ENCODE data around the gene CFAP54. TPM values are rescaled to one million over a fixed set of nuclear protein-coding genes. Genes with fewer than 3 reads are reported as not detected.

Gene CFAP54
- total and polyA plus RNA-seq, 2 experiments from 2014 or later = 0.07 to 0.76 TPM

DNA sequence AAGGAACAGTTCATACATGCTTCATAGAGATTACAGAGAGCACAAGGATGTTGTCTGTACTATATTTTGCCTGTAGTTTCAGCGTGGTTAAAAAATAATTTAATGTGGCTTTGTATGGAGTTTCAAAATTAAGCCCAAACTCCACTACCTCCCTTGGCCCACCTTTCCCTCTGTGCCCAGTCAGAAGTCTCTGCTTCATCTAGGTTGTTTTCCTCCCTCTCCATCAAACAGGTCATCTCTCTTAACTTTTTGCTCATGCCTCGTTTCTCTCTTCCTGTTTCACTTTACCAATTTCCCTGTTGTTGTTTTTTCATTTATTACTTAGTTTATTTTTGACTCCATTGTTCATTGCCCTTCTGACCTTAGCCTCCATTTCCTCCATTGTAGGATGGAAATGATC, 322.8 kb downstream of the CFAP54 start (continued):
- TF ChIP-seq, protein P1, sequence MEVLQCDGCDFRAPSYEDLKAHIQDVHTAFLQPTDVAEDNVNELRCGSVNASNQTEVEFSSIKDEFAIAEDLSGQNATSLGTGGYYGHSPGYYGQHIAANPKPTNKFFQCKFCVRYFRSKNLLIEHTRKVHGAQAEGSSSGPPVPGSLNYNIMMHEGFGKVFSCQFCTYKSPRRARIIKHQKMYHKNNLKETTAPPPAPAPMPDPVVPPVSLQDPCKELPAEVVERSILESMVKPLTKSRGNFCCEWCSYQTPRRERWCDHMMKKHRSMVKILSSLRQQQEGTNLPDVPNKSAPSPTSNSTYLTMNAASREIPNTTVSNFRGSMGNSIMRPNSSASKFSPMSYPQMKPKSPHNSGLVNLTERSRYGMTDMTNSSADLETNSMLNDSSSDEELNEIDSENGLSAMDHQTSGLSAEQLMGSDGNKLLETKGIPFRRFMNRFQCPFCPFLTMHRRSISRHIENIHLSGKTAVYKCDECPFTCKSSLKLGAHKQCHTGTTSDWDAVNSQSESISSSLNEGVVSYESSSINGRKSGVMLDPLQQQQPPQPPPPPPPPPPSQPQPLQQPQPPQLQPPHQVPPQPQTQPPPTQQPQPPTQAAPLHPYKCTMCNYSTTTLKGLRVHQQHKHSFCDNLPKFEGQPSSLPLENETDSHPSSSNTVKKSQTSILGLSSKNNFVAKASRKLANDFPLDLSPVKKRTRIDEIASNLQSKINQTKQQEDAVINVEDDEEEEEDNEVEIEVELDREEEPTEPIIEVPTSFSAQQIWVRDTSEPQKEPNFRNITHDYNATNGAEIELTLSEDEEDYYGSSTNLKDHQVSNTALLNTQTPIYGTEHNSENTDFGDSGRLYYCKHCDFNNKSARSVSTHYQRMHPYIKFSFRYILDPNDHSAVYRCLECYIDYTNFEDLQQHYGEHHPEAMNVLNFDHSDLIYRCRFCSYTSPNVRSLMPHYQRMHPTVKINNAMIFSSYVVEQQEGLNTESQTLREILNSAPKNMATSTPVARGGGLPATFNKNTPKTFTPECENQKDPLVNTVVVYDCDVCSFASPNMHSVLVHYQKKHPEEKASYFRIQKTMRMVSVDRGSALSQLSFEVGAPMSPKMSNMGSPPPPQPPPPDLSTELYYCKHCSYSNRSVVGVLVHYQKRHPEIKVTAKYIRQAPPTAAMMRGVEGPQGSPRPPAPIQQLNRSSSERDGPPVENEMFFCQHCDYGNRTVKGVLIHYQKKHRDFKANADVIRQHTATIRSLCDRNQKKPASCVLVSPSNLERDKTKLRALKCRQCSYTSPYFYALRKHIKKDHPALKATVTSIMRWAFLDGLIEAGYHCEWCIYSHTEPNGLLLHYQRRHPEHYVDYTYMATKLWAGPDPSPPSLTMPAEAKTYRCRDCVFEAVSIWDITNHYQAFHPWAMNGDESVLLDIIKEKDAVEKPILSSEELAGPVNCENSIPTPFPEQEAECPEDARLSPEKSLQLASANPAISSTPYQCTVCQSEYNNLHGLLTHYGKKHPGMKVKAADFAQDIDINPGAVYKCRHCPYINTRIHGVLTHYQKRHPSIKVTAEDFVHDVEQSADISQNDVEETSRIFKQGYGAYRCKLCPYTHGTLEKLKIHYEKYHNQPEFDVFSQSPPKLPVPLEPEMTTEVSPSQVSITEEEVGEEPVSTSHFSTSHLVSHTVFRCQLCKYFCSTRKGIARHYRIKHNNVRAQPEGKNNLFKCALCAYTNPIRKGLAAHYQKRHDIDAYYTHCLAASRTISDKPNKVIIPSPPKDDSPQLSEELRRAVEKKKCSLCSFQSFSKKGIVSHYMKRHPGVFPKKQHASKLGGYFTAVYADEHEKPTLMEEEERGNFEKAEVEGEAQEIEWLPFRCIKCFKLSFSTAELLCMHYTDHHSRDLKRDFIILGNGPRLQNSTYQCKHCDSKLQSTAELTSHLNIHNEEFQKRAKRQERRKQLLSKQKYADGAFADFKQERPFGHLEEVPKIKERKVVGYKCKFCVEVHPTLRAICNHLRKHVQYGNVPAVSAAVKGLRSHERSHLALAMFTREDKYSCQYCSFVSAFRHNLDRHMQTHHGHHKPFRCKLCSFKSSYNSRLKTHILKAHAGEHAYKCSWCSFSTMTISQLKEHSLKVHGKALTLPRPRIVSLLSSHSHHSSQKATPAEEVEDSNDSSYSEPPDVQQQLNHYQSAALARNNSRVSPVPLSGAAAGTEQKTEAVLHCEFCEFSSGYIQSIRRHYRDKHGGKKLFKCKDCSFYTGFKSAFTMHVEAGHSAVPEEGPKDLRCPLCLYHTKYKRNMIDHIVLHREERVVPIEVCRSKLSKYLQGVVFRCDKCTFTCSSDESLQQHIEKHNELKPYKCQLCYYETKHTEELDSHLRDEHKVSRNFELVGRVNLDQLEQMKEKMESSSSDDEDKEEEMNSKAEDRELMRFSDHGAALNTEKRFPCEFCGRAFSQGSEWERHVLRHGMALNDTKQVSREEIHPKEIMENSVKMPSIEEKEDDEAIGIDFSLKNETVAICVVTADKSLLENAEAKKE (CRISPR knock-in tag; IDR thresholded peaks at IDR 0.05) = no peak

- Histone ChIP-seq H3K9me2 (ENCODE audit: insufficient read depth) (peaks cover 13% of the 10 kb centered on the region; the same call in 1 of the 2 replicates), H3K36me3 (ENCODE audit: insufficient read depth) (no peaks in the 10 kb centered on the region), H3K79me2 (replicated peaks; ENCODE audit: insufficient read depth) (no peaks in the 10 kb centered on the region), H3K4me1 (ENCODE audit: insufficient read depth) (peaks cover 6% of the 10 kb centered on the region; the same call in 1 of the 2 replicates), H3K4me2 (no peak overlapping the region), H3K27me3 (ENCODE audit: insufficient read depth) (no peaks in the 10 kb centered on the region), H4K20me1 (replicated peaks; ENCODE audit: insufficient read depth) (no peaks in the 10 kb centered on the region), H3K27ac (ENCODE audit: low read depth) (no peak overlapping the region), H2AFZ (no peak overlapping the region), H3K4me3 (no peak overlapping the region), H3F3A (replicated peaks; ENCODE audit: low read depth) (no peaks in the 10 kb centered on the region)
- Mint-ChIP-seq H3K9me3 (no peaks in the 10 kb centered on the region), H3K4me1 (no peaks in the 10 kb centered on the region), H3K4me3 (no peak overlapping the region), H3K27me3 (ENCODE audit: insufficient read depth, low read depth, poor library complexity) (peaks cover 3% of the 10 kb centered on the region), H3K27ac (no peak overlapping the region), H3K36me3 (ENCODE audit: low read depth) (no peaks in the 10 kb centered on the region)
- DNase-seq (ENCODE audit: low spot score) = no peak
- no peak for ATAC-seq
- no peak for TF ChIP-seq ZNF331 (CRISPR knock-in tag; IDR thresholded peaks at IDR 0.05; ENCODE audit: low read depth)
- TF ChIP-seq, protein P1 (CRISPR knock-in tag; IDR thresholded peaks at IDR 0.05) = no peak
- TF ChIP-seq EZH2phosphoT487 (IDR thresholded peaks at IDR 0.05; ENCODE audit: unreplicated experiment) = no peak
- no peak for TF ChIP-seq CREB1 (CRISPR knock-in tag; IDR thresholded peaks at IDR 0.05; ENCODE audit: low read depth)
- no peak for TF ChIP-seq NANOG (IDR thresholded peaks at IDR 0.05; ENCODE audit: borderline replicate concordance)
- no peak for TF ChIP-seq STAT1 (IDR thresholded peaks at IDR 0.05; ENCODE audit: unreplicated experiment)
Measured at GRCh38 chr12:96814200-96814599, 324.8 kb downstream of the CFAP54 start.
